Body of pancreas (tissue), 4 donors: ENCODE data around the gene MACF1. TPM values are rescaled to one million over a fixed set of nuclear protein-coding genes. Genes with fewer than 3 reads are reported as not detected.
A peak's percentile ranks its signal among the peaks of the same experiment; 100 is the strongest.

Experiments used
- ATAC-seq: fragments of 150-250 bp; one replicate; pipeline ENCODE4 v1.9.1; 2016
- DNase-seq, 4 donors: peaks; one replicate each; pipeline ENCODE4 v3.0.0-alpha.2; 2019
- H3K27ac ChIP-seq, 4 donors: fragments of 200-600 bp; sonication (generic); 1 replicate in 3 of 4; 2 replicates in 1 of 4; pipeline versions ENCODE4 v1.5.1 to v1.6.1; 2016 to 2019; ENCODE audit warnings: mild to moderate bottlenecking in 1 of 4, mixed read lengths in 1 of 4, moderate library complexity in 1 of 4
- H3K27me3 ChIP-seq, 2 donors: fragments of 200-600 bp; sonication (generic); one replicate each; pipeline ENCODE4 v1.6.0; 2016; ENCODE audit warnings: mild to moderate bottlenecking in 1 of 2
- H3K36me3 ChIP-seq, 2 donors: fragments of 200-600 bp; sonication (generic); replicated peaks in 1 of 2; 2 replicates each; pipeline ENCODE4 v1.5.1; 2016; ENCODE audit warnings: low read depth in 2 of 2; ENCODE audit not compliant: insufficient read depth in 1 of 2
- H3K4me1 ChIP-seq: fragments of 200-600 bp; sonication (generic); one replicate; pipeline ENCODE4 v1.6.0; 2016
- H3K4me3 ChIP-seq, 2 donors: fragments of 200-600 bp; sonication (generic); 1 replicate in 1 of 2; 2 replicates in 1 of 2; pipeline ENCODE4 v1.5.1; 2016 to 2019
- H3K9me3 ChIP-seq, 3 donors: fragments of 200-600 bp; sonication (generic); 1 replicate in 2 of 3; 2 replicates in 1 of 3; pipeline ENCODE4 v1.5.1; 2016
- POLR2A ChIP-seq, 3 donors: fragments of 450-650 bp; IDR thresholded peaks; one replicate each; pipeline ENCODE4 v1.6.1; 2016; ENCODE audit warnings: antibody characterized with exemption in 3 of 3, mild to moderate bottlenecking in 2 of 3
- WGBS, 2 donors: methylation state at CpG; one replicate each; pipeline ENCODE4 v1.1.5; 2017; 5-methylcytosine and 5-hydroxymethylcytosine counted together
- intact Hi-C: fragments of 100-400 bp; cut with DNase I; formaldehyde crosslinking; loops from one replicate; pipeline ENCODE4 v1.15.1; 2023
- total RNA-seq, 2 donors: library from RNA; depleted of rRNA; stranded (reverse); fragments of >200 nt; gene quantifications; one replicate each; pipeline ENCODE4 v1.1.0, GENCODE V29; 2016
- TF ChIP-seq, protein P1 (sequence below), 7 experiments: fragments of 450-650 bp in 4 of 7; fragments of 200-600 bp in 3 of 7; sonication (generic) in 3 of 7; IDR thresholded peaks; one replicate each; pipeline ENCODE4 v1.5.1; 2016 to 2019; ENCODE audit warnings: antibody characterized with exemption in 7 of 7

The MACF1 gene
- total RNA-seq, 2 donors from 2014 or later: 144 to 190 TPM

DNA sequence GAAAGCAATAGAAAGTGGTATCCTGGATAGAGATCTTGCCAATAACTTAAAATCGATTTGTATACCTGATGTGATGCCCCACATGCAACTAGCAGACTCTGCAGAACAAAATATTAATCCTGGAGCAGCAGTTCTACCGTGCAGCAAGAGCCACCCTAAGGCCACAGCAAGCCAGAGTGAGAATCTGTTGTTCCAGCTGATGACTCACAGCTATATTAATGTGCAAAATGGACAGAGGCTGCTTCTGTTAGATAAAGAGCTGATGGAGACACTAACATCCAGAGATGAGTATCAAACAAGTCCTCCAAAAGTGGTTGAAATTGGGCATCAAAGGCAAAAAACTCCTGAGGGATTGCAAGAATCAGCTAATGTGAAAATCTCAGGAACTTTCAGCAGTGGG lies 127.8 kb downstream of the MACF1 start:
- no peak for DNase-seq
- no peaks in the 10 kb centered on the region for H3K4me1 ChIP-seq
- no peaks in the 10 kb centered on the region for H3K9me3 ChIP-seq
- H3K27me3 ChIP-seq: no peaks in the 10 kb centered on the region
- H3K27ac ChIP-seq: no peak overlapping the region
- intact Hi-C loops: no loop called here
- 79 to 85% methylated on average over 2 of the region's 2 CpGs for WGBS, 2 donors
- no peak for ATAC-seq
- H3K36me3 ChIP-seq: peaks cover 5 to 17% of the 10 kb centered on the region in 2 donors
- no peak overlapping the region for H3K4me3 ChIP-seq
- no peak for TF ChIP-seq POLR2A (IDR thresholded peaks at IDR 0.05)
- TF ChIP-seq, protein P1, sequence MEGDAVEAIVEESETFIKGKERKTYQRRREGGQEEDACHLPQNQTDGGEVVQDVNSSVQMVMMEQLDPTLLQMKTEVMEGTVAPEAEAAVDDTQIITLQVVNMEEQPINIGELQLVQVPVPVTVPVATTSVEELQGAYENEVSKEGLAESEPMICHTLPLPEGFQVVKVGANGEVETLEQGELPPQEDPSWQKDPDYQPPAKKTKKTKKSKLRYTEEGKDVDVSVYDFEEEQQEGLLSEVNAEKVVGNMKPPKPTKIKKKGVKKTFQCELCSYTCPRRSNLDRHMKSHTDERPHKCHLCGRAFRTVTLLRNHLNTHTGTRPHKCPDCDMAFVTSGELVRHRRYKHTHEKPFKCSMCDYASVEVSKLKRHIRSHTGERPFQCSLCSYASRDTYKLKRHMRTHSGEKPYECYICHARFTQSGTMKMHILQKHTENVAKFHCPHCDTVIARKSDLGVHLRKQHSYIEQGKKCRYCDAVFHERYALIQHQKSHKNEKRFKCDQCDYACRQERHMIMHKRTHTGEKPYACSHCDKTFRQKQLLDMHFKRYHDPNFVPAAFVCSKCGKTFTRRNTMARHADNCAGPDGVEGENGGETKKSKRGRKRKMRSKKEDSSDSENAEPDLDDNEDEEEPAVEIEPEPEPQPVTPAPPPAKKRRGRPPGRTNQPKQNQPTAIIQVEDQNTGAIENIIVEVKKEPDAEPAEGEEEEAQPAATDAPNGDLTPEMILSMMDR (IDR thresholded peaks at IDR 0.05): no peak

DNA sequence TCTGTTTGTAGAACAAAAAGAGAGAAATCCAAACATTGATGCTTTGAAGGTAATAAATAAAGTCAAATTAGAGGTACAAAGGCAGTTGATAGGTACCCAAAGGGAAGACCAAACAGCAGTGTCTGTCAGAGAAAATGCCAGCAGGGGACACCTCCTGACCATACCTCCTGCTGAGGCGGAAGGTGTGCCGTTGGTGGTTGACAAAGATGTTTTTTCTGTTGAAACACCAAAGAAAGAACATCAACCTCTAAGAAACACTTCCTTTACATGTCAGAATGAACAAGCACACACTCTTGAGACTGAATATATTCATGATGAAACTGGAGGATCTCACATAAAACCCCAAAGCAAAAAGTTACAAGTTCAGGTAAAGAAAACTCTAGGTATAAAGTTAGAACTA lies 128.3 kb downstream of the MACF1 start:
- Histone ChIP-seq H3K4me3 (no peak overlapping the region), H3K9me3 (no peaks in the 10 kb centered on the region), H3K4me1 (no peaks in the 10 kb centered on the region), H3K36me3 (peaks cover 5 to 15% of the 10 kb centered on the region in 2 donors), H3K27ac (no peak overlapping the region), H3K27me3 (no peaks in the 10 kb centered on the region)
- WGBS, 2 donors: 77 to 89% methylated on average over 2 of the region's 2 CpGs
- TF ChIP-seq POLR2A (IDR thresholded peaks at IDR 0.05): no peak
- TF ChIP-seq, protein P1 (IDR thresholded peaks at IDR 0.05): no peak
- DNase-seq (no peak), ATAC-seq (no peak)
- intact Hi-C loops: no loop called here

DNA sequence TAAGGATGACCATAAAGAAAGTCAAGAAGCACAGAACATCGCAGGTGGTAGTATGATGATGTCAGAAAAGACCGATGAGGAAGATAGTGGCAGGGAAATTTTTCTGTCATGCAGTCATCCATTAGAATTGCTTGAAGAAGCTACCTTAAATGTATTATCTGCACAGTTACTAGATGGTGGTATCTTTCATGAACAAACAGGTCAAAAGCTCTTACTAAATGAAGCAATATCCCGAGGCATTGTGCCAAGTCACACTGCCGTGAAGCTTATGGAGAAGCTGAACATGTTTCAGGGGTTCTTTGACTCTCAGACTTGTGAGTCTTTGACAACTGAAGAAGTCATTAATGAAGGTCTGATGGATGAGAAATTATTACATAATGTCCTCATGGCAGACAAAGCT lies 128.8 kb downstream of the MACF1 start:
- DNase-seq (peak in 3 of 4 donors; percentile 22 to 23 (median 22)), ATAC-seq (no peak)
- Histone ChIP-seq H3K4me3 (no peak overlapping the region), H3K36me3 (peaks cover 5 to 14% of the 10 kb centered on the region in 2 donors), H3K27ac (no peak overlapping the region), H3K4me1 (no peaks in the 10 kb centered on the region), H3K27me3 (no peaks in the 10 kb centered on the region), H3K9me3 (no peaks in the 10 kb centered on the region)
- 69 to 70% methylated on average over 4 of the region's 4 CpGs for WGBS, 2 donors
- intact Hi-C loops: no loop called here
- TF ChIP-seq, protein P1 (IDR thresholded peaks at IDR 0.05): no peak
- TF ChIP-seq POLR2A (IDR thresholded peaks at IDR 0.05): no peak

DNA sequence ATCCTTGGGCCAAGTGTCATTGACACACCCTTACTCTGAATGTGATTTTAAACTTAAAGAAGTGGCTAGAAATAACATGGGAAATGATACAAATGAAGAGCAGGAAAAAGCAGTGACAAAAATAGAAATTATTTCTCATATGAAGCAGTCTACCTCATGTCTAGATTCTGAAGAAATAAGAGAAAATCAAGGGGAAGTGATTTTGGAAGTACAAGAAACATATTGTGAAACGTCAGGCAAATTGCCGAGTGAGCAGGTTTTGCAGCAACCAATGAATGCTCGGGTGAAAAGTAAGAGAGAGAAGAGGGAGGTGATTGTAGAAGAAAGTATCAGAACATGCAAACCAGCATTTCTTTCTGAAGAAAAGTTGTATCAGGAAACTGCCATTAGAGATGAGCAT lies 130.7 kb downstream of the MACF1 start:
- peaks cover 5 to 13% of the 10 kb centered on the region in 2 donors for H3K36me3 ChIP-seq
- H3K4me1 ChIP-seq: no peaks in the 10 kb centered on the region
- intact Hi-C loops: no loop called here
- H3K4me3 ChIP-seq: no peak overlapping the region
- ATAC-seq: no peak
- H3K9me3 ChIP-seq: no peaks in the 10 kb centered on the region
- peak overlapping the region in 1 of 4 donors; percentile 7 for H3K27ac ChIP-seq
- peak in 1 of 4 donors; percentile 41 for DNase-seq
- H3K27me3 ChIP-seq: no peaks in the 10 kb centered on the region
- 66 to 83% methylated on average over 3 of the region's 3 CpGs for WGBS, 2 donors
- TF ChIP-seq POLR2A (IDR thresholded peaks at IDR 0.05): no peak
- TF ChIP-seq, protein P1 (IDR thresholded peaks at IDR 0.05): no peak

DNA sequence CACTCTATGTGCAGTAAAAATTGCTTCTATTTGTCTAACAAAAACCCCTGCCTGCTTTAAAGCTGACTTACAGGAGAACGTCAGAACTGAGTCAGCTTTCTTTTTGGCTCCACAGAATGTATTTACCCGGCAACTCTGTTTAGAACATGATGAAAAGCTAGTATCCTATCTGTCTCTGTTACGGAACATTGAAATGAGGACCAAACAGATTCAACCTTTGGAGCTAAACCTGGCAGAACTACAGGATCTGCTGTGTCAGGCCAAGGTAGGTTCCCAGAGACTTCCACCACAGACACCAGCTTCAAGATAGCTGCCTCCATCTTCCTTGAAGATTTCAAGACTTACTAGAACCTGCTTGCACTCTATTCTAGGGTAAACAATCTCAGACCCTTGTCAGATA lies 132.6 kb downstream of the MACF1 start:
- TF ChIP-seq POLR2A (IDR thresholded peaks at IDR 0.05): no peak
- TF ChIP-seq, protein P1 (IDR thresholded peaks at IDR 0.05): no peak
- peaks cover 5 to 21% of the 10 kb centered on the region in 2 donors for H3K36me3 ChIP-seq
- ATAC-seq (no peak), DNase-seq (no peak)
- intact Hi-C loops: no loop called here
- no peak overlapping the region for H3K27ac ChIP-seq
- no peaks in the 10 kb centered on the region for H3K27me3 ChIP-seq
- H3K4me1 ChIP-seq: no peaks in the 10 kb centered on the region
- WGBS, 2 donors: 92 to 94% methylated on average over 3 of the region's 3 CpGs
- H3K9me3 ChIP-seq: no peaks in the 10 kb centered on the region
- no peak overlapping the region for H3K4me3 ChIP-seq
